Stimulated activated CD8-positive, alpha-beta memory T cell treated with anti-CD3 and anti-CD28 coated beads, Interleukin-7, amount 100 ng/mL, for 4 hours (primary cell): Measurements from ENCODE around the gene SEMA3B.
"Not testable (repeated sequence)": the region's sequence is repeated elsewhere in the genome, so short reads cannot be mapped to it uniquely, and the experiment has no call there.

Source experiments
- DNase-seq, 2 donors: peaks; one replicate each; pipeline ENCODE4 v3.0.0-alpha.2; 2020; ENCODE audit warnings: low read depth in 2 of 2

The SEMA3B gene

GRCh38 chr3:50272911-50273688, 4.2 kb downstream of the SEMA3B start:
- peak; percentile 69 to 75 for DNase-seq

- no peak for DNase-seq
Observed at GRCh38 chr3:50273689-50274065, 4.7 kb downstream of the SEMA3B start.

DNA sequence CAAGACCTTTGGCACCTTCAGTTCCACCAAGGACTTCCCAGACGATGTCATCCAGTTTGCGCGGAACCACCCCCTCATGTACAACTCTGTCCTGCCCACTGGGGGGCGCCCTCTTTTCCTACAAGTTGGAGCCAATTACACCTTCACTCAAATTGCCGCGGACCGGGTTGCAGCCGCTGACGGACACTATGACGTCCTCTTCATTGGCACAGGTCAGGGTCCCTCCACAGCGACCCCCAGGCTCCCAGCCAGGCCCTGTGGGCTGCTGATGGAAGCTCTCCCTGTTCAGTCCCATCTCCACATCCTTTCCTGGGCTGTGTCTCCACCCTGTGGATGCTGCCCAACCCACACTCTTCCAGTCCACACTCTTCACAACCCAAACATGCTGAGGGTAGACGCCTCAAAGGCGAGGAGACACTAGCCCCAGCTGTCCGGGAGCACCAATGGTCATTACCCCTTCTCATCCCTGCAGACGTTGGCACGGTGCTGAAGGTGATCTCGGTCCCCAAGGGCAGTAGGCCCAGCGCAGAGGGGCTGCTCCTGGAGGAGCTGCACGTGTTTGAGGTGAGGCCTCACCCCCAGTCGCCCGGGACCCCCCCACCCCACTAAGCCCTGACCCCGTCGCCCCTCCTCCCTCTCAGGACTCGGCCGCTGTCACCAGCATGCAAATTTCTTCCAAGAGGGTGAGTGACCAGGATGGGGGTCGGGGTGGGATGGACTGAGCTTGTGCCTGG, 5.6 kb downstream of the SEMA3B start:
- DNase-seq: peak; percentile 39 to 54

DNA sequence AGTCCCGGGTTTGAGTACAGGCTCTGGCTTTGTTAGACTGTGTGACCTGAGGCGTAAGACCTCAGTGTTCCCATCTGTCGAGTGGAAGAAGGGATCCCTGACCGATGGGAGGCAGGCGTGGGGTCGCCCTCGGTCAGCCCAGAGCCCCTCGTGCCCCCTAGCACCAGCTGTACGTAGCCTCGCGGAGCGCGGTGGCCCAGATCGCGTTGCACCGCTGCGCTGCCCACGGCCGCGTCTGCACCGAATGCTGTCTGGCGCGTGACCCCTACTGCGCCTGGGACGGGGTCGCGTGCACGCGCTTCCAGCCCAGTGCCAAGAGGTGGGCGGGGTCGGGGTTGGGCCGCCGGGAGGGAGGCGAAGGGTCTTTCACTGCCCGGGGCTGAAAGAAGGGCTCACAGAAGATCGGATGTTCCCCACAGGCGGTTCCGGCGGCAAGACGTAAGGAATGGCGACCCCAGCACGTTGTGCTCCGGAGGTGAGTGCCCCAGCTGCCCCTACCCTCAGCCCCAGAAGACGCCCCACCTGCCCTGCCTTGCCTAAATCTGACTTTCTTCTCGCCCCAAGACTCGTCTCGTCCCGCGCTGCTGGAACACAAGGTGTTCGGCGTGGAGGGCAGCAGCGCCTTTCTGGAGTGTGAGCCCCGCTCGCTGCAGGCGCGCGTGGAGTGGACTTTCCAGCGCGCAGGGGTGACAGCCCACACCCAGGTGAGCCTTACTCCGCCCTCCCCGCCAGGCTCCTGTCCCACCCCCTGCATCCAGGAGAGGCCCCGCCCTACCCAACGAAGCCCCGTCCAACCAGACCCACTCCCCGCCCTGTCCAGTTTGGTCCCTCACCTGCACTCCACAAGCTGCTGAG, 6.4 kb downstream of the SEMA3B start:
- no peak for DNase-seq

DNA sequence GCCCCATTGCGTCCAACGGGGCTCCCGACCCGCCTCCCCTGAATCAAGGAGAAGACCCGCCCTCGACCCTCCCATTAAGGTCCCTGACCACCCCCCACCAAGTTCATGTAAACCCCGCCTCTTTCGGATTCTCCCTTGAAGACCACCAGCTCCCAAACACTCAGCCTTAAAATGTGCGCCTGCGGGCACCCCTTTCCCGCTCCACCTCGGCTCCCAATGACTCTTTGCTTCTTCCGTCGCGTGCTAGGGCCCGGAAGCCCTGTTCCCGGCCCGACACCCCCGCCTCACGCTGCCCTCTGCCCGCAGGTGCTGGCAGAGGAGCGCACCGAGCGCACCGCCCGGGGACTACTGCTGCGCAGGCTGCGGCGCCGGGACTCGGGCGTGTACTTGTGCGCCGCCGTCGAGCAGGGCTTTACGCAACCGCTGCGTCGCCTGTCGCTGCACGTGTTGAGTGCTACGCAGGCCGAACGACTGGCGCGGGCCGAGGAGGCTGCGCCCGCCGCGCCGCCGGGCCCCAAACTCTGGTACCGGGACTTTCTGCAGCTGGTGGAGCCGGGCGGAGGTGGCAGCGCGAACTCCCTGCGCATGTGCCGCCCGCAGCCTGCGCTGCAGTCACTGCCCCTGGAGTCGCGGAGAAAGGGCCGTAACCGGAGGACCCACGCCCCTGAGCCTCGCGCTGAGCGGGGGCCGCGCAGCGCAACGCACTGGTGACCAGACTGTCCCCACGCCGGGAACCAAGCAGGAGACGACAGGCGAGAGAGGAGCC, 7.2 kb downstream of the SEMA3B start:
- DNase-seq: no peak

- DNase-seq: no peak
Observed at GRCh38 chr3:50276762-50277101, 7.8 kb downstream of the SEMA3B start.

DNA sequence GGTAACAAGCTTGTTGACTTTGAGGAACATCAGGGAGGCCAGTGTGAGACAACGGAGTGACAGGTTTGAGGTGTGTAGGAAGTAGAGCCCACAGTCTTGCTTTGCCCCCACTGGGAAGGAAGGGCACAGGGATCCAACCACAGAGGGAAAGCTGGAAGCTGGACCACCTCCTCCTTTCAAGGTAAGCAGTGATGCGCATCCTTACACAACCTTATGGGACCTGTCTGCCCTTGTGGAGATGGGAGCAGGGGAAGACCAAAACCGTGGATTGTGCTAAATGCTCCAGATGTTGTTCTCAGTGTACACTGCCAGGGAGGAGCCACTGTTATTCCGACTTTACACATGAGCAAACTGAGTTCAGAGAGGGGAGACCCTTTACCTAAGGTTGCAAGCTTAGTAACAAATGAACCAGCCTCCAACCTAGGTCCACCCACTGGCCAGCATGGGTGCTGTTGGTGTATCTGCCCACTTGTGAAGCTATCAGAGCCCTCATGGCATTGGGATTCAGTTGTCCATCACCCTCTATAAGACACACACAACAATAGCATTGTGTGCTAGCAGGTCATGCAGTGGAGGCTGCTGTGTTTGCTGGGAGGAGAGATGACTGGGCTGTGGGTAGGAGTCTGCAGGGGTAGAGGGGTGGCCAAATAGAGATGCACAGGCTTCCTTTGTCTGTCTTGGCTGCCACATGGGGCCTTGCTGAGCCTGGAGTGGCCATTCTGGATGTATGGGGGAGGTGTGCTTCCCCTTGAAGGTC, 9.4 kb downstream of the SEMA3B start:
- no peak for DNase-seq

GRCh38 chr3:50278880-50279224, 9.9 kb downstream of the SEMA3B start, which contains the start of gene LSMEM2:
Gene LSMEM2 (plus strand): TSS chr3:50279087. CDS start chr3:50279114, 27 bp downstream.
- DNase-seq: no peak

GRCh38 chr3:50279255-50280016, 10.5 kb downstream of the SEMA3B start:
- no peak for DNase-seq

DNA sequence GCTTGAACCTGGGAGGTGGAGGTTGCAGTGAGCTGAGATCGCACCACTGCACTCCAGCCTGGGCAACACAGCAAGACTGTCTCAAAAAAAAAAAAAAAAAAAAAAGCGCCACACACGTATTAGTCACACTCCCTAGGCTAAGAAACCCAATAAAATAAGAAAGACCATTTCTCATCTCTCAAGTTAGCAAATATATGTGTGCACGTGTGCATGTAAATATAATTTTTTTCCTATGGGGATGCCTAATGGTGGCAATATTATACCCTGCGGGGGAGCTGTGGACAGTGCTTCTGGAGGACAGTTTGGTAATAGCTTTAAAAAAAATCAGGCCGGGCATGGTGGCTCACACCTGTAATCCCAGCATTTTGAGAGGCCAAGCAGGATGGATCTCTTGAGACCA, 15.2 kb downstream of the SEMA3B start:
- not testable (repeated sequence) for DNase-seq

GRCh38 chr3:50286322-50287227, 17.6 kb downstream of the SEMA3B start:
- DNase-seq: no peak

- DNase-seq: no peak
Observed at GRCh38 chr3:50287262-50287661, 18.3 kb downstream of the SEMA3B start.

DNA sequence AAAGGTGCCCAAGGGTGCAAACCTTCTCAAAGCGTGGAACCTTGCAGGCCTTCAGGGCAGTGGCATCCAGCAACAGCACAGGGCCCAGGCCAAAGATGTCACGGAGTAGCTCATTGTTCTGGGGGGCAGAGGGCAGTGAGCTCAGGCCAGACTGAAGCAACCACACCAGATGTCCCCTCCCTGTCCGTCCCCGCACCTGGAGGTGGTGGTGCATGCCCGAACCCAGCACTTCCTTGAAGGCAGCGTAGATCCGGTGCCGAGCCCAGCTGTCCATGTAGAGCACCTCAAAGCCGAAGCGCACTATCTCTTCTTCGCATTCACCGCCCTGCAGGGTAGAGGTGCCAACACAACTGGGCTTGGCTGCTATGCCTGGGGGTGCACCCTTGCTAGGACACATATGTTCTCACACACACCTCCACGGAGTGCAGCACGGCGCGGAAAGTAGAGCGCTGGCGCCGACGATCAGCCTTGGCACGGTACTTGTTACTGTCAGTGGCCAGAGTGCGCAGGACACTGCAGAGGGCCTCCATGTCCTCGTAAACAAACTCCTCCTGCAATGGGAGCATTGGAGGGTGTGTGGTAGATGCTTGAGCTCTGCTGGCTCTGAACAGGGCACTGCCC, 19.6 kb downstream of the SEMA3B start:
- DNase-seq: no peak

- no peak for DNase-seq
Observed at GRCh38 chr3:50289130-50289529, 20.2 kb downstream of the SEMA3B start.

- DNase-seq: no peak
Observed at GRCh38 chr3:50290161-50290641, 21.3 kb downstream of the SEMA3B start.

- peak; percentile 91 to 96 for DNase-seq
Observed at GRCh38 chr3:50292159-50293078, 23.5 kb downstream of the SEMA3B start, which contains the start of gene IFRD2. Gene IFRD2 (minus strand): TSS chr3:50292429. CDS start chr3:50292274, 155 bp downstream.

- no peak for DNase-seq
Observed at GRCh38 chr3:50293079-50293801, 24.3 kb downstream of the SEMA3B start.
